Neural progenitor cell (in vitro differentiated cells): Measurements from ENCODE around the gene RAI14. TPM values are rescaled to one million over a fixed set of nuclear protein-coding genes. Genes with fewer than 3 reads are reported as not detected.
"Not testable (repeated sequence)": the region's sequence is repeated elsewhere in the genome, so short reads cannot be mapped to it uniquely, and the experiment has no call there.

Experiments
- DNase-seq: peaks from one replicate; pipeline ENCODE4 v3.0.0-alpha.2; 2016; ENCODE audit warnings: low spot score
- H2AFZ ChIP-seq: fragments of 200-600 bp; sonication (generic); replicated peaks from 2 replicates; pipeline ENCODE4 v1.6.1; 2016; ENCODE audit warnings: antibody characterized with exemption
- H3F3A ChIP-seq: fragments of 200-600 bp; sonication (generic); 2 replicates; pipeline ENCODE4 v1.6.1; 2016; ENCODE audit warnings: antibody characterized with exemption, low read depth
- H3K27ac ChIP-seq: fragments of 200-600 bp; sonication (generic); 2 replicates; pipeline ENCODE4 v1.5.1; 2016; ENCODE audit warnings: mild to moderate bottlenecking
- H3K27me3 ChIP-seq: fragments of 200-600 bp; sonication (generic); 2 replicates; pipeline ENCODE4 v1.6.1; 2016; ENCODE audit warnings: mild to moderate bottlenecking, moderate library complexity
- H3K36me3 ChIP-seq: fragments of 200-600 bp; sonication (generic); 2 replicates; pipeline ENCODE4 v1.5.1; 2016
- H3K4me1 ChIP-seq: fragments of 200-600 bp; sonication (generic); 2 replicates; pipeline ENCODE4 v1.6.1; 2016; ENCODE audit warnings: mixed run types
- H3K4me2 ChIP-seq: fragments of 200-600 bp; sonication (generic); 2 replicates; pipeline ENCODE4 v1.6.1; 2016
- H3K4me3 ChIP-seq: fragments of 200-600 bp; sonication (generic); 2 replicates; pipeline ENCODE4 v1.5.1; 2016
- H3K79me2 ChIP-seq: fragments of 200-600 bp; sonication (generic); 2 replicates; pipeline ENCODE4 v1.6.1; 2016; ENCODE audit warnings: low read depth
- H3K9ac ChIP-seq: fragments of 200-600 bp; sonication (generic); 2 replicates; pipeline ENCODE4 v1.6.1; 2016
- H3K9me3 ChIP-seq: fragments of 200-600 bp; sonication (generic); 2 replicates; pipeline ENCODE4 v1.5.1; 2016; ENCODE audit warnings: low read depth
- H4K20me1 ChIP-seq: fragments of 200-600 bp; sonication (generic); 2 replicates; pipeline ENCODE4 v1.6.1; 2016; ENCODE audit warnings: low read depth
- H3K27ac Mint-ChIP-seq: 3 replicates; pipeline ENCODE4 v1.8.0; 2021; ENCODE audit warnings: mixed read lengths
- H3K27me3 Mint-ChIP-seq: 2 replicates; pipeline ENCODE4 v1.8.0; 2022; ENCODE audit warnings: low read depth, mild to moderate bottlenecking, inconsistent platforms, moderate library complexity, mixed read lengths; ENCODE audit not compliant: insufficient read depth
- H3K36me3 Mint-ChIP-seq: 3 replicates; pipeline ENCODE4 v1.8.0; 2021; ENCODE audit warnings: mixed read lengths
- H3K4me1 Mint-ChIP-seq: 3 replicates; pipeline ENCODE4 v1.8.0; 2021; ENCODE audit warnings: mixed read lengths
- H3K4me3 Mint-ChIP-seq: 3 replicates; pipeline ENCODE4 v1.8.0; 2021; ENCODE audit warnings: mild to moderate bottlenecking, moderate library complexity, mixed read lengths
- H3K9me3 Mint-ChIP-seq: 3 replicates; pipeline ENCODE4 v1.8.0; 2020; ENCODE audit warnings: mixed read lengths
- EZH2 ChIP-seq: fragments of 200-600 bp; sonication (generic); IDR thresholded peaks from 2 replicates; pipeline ENCODE4 v1.6.1; 2017; ENCODE audit warnings: antibody characterized with exemption, mild to moderate bottlenecking, moderate library complexity
- EZH2phosphoT487 ChIP-seq: fragments of 200-600 bp; sonication (generic); IDR thresholded peaks from 2 replicates; pipeline ENCODE4 v1.6.1; 2017; ENCODE audit warnings: antibody characterized with exemption
- total RNA-seq: library from RNA; depleted of rRNA; stranded (reverse); fragments of >200 nt; gene quantifications from 2 replicates; pipeline ENCODE4 v1.2.3, GENCODE V29; 2015; ENCODE audit warnings: low replicate concordance
- TF ChIP-seq, protein P1 (sequence below): fragments of 200-600 bp; sonication (generic); IDR thresholded peaks from 2 replicates; pipeline ENCODE4 v1.5.1; 2017; ENCODE audit warnings: antibody characterized with exemption, mild to moderate bottlenecking

The RAI14 gene
- total RNA-seq, 1 donor from 2014 or later = 54.6 TPM

DNA sequence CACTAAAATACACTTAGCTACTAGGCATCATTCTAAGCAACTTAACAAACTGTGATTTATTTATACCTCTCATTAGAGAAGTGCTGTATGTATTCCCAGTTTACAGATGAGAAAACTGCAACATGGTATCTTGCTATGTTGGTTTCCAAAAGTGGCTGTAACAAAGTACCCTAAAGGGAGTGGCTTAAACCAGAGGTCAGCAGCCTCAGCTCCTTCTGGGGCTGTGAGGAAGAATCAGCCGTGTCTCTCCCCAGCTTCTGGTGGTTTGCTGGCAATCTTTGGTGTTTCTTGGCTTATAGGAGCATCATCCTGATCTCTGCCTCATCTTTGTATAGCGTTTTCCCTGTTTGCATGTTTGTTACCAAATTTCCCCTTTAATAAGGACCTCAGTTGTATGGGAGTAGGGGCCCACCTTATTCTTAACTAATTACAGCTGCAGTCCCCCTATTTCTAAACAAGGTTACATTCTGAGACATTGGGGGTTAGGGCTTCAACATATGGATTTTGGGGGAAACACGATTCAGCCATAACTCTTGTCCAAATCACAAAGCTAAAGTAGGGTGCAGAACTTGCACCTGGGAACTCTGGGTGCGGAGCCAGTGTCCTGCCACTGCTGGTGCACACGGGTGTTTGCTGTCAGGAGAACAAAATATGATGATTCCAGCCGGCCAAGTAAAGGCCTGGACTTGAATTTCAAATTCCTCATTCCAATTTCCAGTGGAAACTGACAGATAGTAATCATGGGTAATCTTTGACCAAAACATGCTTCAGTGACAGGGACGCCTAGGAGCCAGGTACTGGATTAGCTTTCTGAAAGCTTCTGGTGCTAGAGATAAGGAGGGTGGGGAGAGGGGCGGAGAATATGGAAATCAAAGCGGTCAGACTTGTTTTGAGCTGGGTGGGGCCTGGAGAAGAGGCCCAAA is 43.3 kb downstream of the RAI14 start:
- peaks cover 21% of the 10 kb centered on the region for H3K4me1 Mint-ChIP-seq
- H3K4me1 ChIP-seq = peaks cover 32% of the 10 kb centered on the region
- H3K36me3 Mint-ChIP-seq = peaks cover 17% of the 10 kb centered on the region
- H3K79me2 ChIP-seq = peaks cover 39% of the 10 kb centered on the region
- H4K20me1 ChIP-seq = peaks cover 17% of the 10 kb centered on the region
- no peak overlapping the region for H3K4me3 Mint-ChIP-seq
- no peaks in the 10 kb centered on the region for H3K9me3 Mint-ChIP-seq
- H2AFZ ChIP-seq = no peak overlapping the region
- H3K27ac Mint-ChIP-seq = no peak overlapping the region
- peaks cover 29% of the 10 kb centered on the region for H3F3A ChIP-seq
- DNase-seq = no peak
- no peak overlapping the region for H3K4me3 ChIP-seq
- no peaks in the 10 kb centered on the region for H3K36me3 ChIP-seq
- H3K27me3 ChIP-seq = no peaks in the 10 kb centered on the region
- no peak overlapping the region for H3K9ac ChIP-seq
- TF ChIP-seq EZH2 (no peak), EZH2phosphoT487 (no peak)
- TF ChIP-seq, protein P1, sequence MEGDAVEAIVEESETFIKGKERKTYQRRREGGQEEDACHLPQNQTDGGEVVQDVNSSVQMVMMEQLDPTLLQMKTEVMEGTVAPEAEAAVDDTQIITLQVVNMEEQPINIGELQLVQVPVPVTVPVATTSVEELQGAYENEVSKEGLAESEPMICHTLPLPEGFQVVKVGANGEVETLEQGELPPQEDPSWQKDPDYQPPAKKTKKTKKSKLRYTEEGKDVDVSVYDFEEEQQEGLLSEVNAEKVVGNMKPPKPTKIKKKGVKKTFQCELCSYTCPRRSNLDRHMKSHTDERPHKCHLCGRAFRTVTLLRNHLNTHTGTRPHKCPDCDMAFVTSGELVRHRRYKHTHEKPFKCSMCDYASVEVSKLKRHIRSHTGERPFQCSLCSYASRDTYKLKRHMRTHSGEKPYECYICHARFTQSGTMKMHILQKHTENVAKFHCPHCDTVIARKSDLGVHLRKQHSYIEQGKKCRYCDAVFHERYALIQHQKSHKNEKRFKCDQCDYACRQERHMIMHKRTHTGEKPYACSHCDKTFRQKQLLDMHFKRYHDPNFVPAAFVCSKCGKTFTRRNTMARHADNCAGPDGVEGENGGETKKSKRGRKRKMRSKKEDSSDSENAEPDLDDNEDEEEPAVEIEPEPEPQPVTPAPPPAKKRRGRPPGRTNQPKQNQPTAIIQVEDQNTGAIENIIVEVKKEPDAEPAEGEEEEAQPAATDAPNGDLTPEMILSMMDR = no peak
- H3K9me3 ChIP-seq = no peaks in the 10 kb centered on the region
- H3K27me3 Mint-ChIP-seq = peaks cover 2% of the 10 kb centered on the region
- no peak overlapping the region for H3K4me2 ChIP-seq
- no peak overlapping the region for H3K27ac ChIP-seq

DNA sequence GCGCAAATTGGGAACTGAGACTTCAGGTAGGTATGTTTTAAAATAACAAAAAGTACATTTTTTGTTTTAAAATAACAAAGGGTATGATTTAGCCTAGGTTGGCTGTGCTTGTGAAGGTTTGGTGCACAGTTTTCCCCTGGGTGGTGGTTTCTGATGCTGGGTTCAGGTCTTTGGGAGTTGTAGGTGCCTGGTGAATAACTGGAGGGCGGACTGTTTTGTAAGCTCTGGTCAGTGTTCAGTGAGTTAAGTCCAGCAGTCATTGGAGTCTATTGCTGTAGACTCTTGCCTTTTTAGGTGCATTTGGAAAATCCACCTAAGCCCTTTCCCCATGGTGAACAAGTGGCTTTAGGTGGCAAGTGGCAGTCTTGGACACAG is 43.9 kb downstream of the RAI14 start:
- no peaks in the 10 kb centered on the region for H3K36me3 ChIP-seq
- H3K79me2 ChIP-seq = peaks cover 39% of the 10 kb centered on the region
- Mint-ChIP-seq H3K27me3 (no peaks in the 10 kb centered on the region), H3K4me3 (no peak overlapping the region), H3K4me1 (peaks cover 23% of the 10 kb centered on the region), H3K9me3 (no peaks in the 10 kb centered on the region), H3K36me3 (peaks cover 13% of the 10 kb centered on the region), H3K27ac (no peak overlapping the region)
- H3K4me1 ChIP-seq = peaks cover 35% of the 10 kb centered on the region
- no peak overlapping the region for H3K27ac ChIP-seq
- H3K4me3 ChIP-seq = no peak overlapping the region
- H3K27me3 ChIP-seq = no peaks in the 10 kb centered on the region
- no peak overlapping the region for H2AFZ ChIP-seq
- no peaks in the 10 kb centered on the region for H3K9me3 ChIP-seq
- H4K20me1 ChIP-seq = peaks cover 20% of the 10 kb centered on the region
- no peak overlapping the region for H3K9ac ChIP-seq
- no peak overlapping the region for H3K4me2 ChIP-seq
- no peak for DNase-seq
- TF ChIP-seq, protein P1 = no peak
- TF ChIP-seq EZH2phosphoT487 (no peak), EZH2 (no peak)
- peaks cover 29% of the 10 kb centered on the region for H3F3A ChIP-seq

DNA sequence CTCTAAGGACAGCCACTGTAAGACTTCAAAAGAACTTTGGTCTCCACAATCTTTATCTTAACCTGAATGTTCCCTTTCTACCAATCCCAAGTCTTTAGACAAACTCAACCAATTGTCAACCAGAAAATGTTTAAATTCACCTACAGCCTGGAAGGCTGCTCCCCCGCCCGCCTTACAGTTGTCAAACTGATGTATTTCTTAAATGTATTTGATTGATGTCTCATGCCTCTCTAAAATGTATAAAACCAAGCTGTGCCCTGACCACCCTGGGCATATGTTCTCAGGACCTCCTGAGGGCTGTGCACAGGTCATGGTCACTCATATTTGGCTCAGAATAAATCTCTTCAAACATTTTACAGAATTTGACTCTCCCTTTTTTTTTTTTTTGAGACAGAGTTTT is 45.3 kb downstream of the RAI14 start:
- not testable (repeated sequence) for H3K36me3 ChIP-seq, H2AFZ ChIP-seq, H3K4me3 ChIP-seq, H3K4me2 ChIP-seq, H3K9me3 ChIP-seq, H3K27ac Mint-ChIP-seq, H3K27me3 Mint-ChIP-seq, H3K27me3 ChIP-seq, H3K27ac ChIP-seq, H3K4me3 Mint-ChIP-seq, H3K9me3 Mint-ChIP-seq, H3K9ac ChIP-seq, DNase-seq
- Mint-ChIP-seq H3K4me1 (peaks cover 23% of the 10 kb centered on the region), H3K36me3 (peaks cover 16% of the 10 kb centered on the region)
- Histone ChIP-seq H3K4me1 (peaks cover 35% of the 10 kb centered on the region), H3F3A (peaks cover 29% of the 10 kb centered on the region), H3K79me2 (peaks cover 42% of the 10 kb centered on the region), H4K20me1 (peaks cover 25% of the 10 kb centered on the region)
